GM12892 (cell line): ENCODE data around the gene RBPJ.

ENCODE experiments used
- POLR2A ChIP-seq: IDR thresholded peaks from 2 replicates; pipeline ENCODE4 v1.6.1; 2011; ENCODE audit warnings: low read depth, low read length, control low read depth
- POLR2AphosphoS5 ChIP-seq: IDR thresholded peaks from 2 replicates; pipeline ENCODE4 v1.6.1; 2011; ENCODE audit warnings: low read depth, low read length, control low read depth
- TAF1 ChIP-seq: IDR thresholded peaks from 2 replicates; pipeline ENCODE4 v1.6.1; 2011; ENCODE audit warnings: low read depth, mild to moderate bottlenecking, control low read depth, low read length, borderline replicate concordance

DNA sequence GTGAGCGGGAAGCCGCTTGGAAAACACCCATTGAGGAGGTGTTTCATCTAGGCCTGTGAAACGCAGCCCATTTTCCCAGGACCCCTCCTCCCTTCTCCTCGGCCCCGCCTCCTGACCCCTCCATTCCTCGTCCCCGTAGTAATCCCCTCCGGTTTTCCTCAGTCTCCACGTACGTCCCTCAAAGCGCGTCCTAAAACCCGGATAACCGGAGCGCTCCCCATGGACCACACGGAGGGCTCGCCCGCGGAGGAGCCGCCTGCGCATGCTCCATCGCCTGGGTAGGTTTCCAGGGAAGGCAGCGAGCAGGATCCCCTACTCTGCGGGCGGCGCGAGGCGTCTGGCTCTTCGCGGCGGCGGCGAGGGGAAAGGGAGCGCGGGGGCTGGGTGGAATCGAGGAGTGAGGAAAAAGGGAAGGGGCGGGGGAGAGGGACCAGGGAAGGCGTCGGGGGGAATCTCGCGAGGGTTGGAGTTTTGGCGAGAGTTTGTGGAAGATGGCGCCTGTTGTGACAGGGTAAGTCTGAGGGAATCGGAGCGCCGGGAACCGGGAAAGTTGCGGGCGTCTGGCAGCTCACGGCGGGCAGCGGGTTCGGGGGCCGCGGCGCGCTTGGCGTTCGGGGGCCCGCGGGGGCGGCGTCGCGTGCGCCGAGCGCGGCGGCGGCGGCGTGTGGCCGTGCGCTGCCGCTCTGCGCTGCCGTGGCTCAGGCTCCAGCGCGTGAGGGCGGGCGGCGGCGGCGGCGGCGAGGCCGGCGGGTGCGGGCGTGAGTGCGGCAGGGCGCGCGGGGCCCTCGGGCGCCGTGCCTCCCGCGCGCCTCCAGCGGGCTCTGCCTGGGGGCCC lies at the start of gene RBPJ:
- no peak for TF ChIP-seq POLR2AphosphoS5
- TF ChIP-seq POLR2A = peak; percentile 58; the same call in 1 of the 2 replicates
- TF ChIP-seq TAF1 = peak; percentile 59; the same call in 1 of the 2 replicates
